Right lung (tissue), 5 donors: ENCODE measurements around the gene REEP1. TPM values are rescaled to one million over a fixed set of nuclear protein-coding genes. Genes with fewer than 3 reads are reported as not detected.

Experiments used
- DNase-seq, 2 donors: peaks; one replicate each; pipeline ENCODE4 v3.0.0-alpha.2; 2013
- polyA plus RNA-seq, 5 donors: library from polyadenylated mRNA; unstranded; fragments of 120-200 nt; gene quantifications; one replicate each; pipeline versions ENCODE4 v1.2.1 to v1.2.3, GENCODE V29; 2013; ENCODE audit warnings: inconsistent platforms in 1 of 5, low replicate concordance in 1 of 5; ENCODE audit not compliant: insufficient read length in 5 of 5, insufficient read depth in 1 of 5

REEP1 gene
- polyA plus RNA-seq, 5 donors = 17.3 to 20.4 (median 17.4) TPM

GRCh38 chr2:86284987-86285386, 52.4 kb downstream of the REEP1 start:
- no peak for DNase-seq

- no peak for DNase-seq
These were observed 53.0 kb downstream of the REEP1 start for GRCh38 chr2:86284401-86284841.

GRCh38 chr2:86283411-86284030, 53.9 kb downstream of the REEP1 start:
- DNase-seq = no peak

GRCh38 chr2:86281066-86281700, 56.2 kb downstream of the REEP1 start:
- DNase-seq = no peak

GRCh38 chr2:86280191-86280667, 57.2 kb downstream of the REEP1 start:
- DNase-seq = peak; percentile 71 to 76

- DNase-seq = no peak
These were observed 61.5 kb downstream of the REEP1 start for GRCh38 chr2:86275962-86276361.

GRCh38 chr2:86275384-86275799, 62.0 kb downstream of the REEP1 start:
- no peak for DNase-seq

- no peak for DNase-seq
These were observed 62.5 kb downstream of the REEP1 start for GRCh38 chr2:86274918-86275275.

- DNase-seq = no peak
These were observed 63.0 kb downstream of the REEP1 start for GRCh38 chr2:86274265-86274917.

GRCh38 chr2:86272111-86272510, 65.3 kb downstream of the REEP1 start:
- DNase-seq = no peak

GRCh38 chr2:86271248-86271647, 66.2 kb downstream of the REEP1 start:
- no peak for DNase-seq

GRCh38 chr2:86263956-86264355, 73.5 kb downstream of the REEP1 start:
- no peak for DNase-seq

GRCh38 chr2:86260978-86261377, 76.4 kb downstream of the REEP1 start:
- DNase-seq = no peak

GRCh38 chr2:86258106-86258505, 79.3 kb downstream of the REEP1 start:
- DNase-seq = no peak

GRCh38 chr2:86256982-86257381, 80.4 kb downstream of the REEP1 start:
- no peak for DNase-seq

- DNase-seq = no peak
These were observed 81.1 kb downstream of the REEP1 start for GRCh38 chr2:86256300-86256699.

GRCh38 chr2:86254576-86255538, 82.6 kb downstream of the REEP1 start:
- no peak for DNase-seq

- DNase-seq = no peak
These were observed 84.0 kb downstream of the REEP1 start for GRCh38 chr2:86253424-86253823.

- no peak for DNase-seq
These were observed 85.6 kb downstream of the REEP1 start for GRCh38 chr2:86251840-86252266.

GRCh38 chr2:86249579-86250391, 87.6 kb downstream of the REEP1 start:
- no peak for DNase-seq

GRCh38 chr2:86249176-86249575, 88.2 kb downstream of the REEP1 start:
- no peak for DNase-seq
